MG63 (cell line): ENCODE data around the gene USP40. TPM values are rescaled to one million over a fixed set of nuclear protein-coding genes. Genes with fewer than 3 reads are reported as not detected.

Experiments used
- DNase-seq: peaks from one replicate; pipeline ENCODE4 v3.0.0-alpha.2; 2020
- H3K27me3 ChIP-seq: fragments of 250-450 bp; sonication (Bioruptor Pico); 2 replicates; pipeline ENCODE4 v1.5.1; 2020; ENCODE audit warnings: mild to moderate bottlenecking, moderate library complexity
- H3K36me3 ChIP-seq: fragments of 250-450 bp; sonication (Bioruptor Pico); 2 replicates; pipeline ENCODE4 v1.5.1; 2020; ENCODE audit warnings: mild to moderate bottlenecking, moderate library complexity
- H3K4me3 ChIP-seq: fragments of 250-450 bp; sonication (Bioruptor Pico); 2 replicates; pipeline ENCODE4 v1.5.1; 2020; ENCODE audit warnings: mild to moderate bottlenecking, moderate library complexity
- H3K9me3 ChIP-seq: fragments of 250-450 bp; sonication (Bioruptor Pico); 2 replicates; pipeline ENCODE4 v1.5.1; 2020; ENCODE audit warnings: mild to moderate bottlenecking, moderate library complexity
- total RNA-seq: library from RNA; depleted of rRNA; stranded (reverse); fragments of >200 nt; shearing (Covaris generic); gene quantifications from 2 replicates; pipeline ENCODE4 v1.2.3, GENCODE V29; 2014; ENCODE audit warnings: low replicate concordance

USP40 gene
- total RNA-seq, 1 experiment from 2014 or later: 23.4 TPM

DNA sequence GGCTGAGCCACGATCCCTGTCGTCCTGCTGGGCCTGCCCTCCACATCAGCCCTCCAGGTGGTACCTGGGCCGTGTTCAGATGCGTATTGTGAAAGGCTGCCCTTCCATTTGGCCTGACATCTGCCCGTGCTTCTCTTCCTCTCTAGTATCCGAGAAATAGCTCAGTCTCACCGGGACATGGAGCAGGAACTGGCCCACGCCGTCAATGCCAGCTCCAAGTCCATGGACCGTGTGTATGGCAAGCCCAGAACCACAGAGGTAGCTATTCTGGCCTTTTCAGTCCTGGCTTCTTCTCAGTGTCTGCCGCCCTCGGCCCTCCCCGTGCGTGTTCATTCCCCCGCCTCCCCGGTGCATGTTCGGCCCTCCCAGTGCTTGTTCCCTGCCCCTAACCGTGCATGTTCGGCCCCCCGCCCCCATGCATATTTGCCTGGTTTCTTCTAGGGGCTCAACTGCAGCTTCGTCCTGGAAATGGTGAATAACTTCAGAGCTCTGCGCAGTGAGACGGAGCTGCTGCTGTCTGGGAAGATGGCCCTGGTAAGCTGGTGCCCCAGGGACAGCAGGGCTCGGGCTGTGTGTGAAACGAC is 104.3 kb downstream of the USP40 start:
- peaks cover 15% of the 10 kb centered on the region for H3K36me3 ChIP-seq
- no peak overlapping the region for H3K4me3 ChIP-seq
- no peak for DNase-seq
- no peaks in the 10 kb centered on the region for H3K27me3 ChIP-seq
- no peaks in the 10 kb centered on the region for H3K9me3 ChIP-seq

DNA sequence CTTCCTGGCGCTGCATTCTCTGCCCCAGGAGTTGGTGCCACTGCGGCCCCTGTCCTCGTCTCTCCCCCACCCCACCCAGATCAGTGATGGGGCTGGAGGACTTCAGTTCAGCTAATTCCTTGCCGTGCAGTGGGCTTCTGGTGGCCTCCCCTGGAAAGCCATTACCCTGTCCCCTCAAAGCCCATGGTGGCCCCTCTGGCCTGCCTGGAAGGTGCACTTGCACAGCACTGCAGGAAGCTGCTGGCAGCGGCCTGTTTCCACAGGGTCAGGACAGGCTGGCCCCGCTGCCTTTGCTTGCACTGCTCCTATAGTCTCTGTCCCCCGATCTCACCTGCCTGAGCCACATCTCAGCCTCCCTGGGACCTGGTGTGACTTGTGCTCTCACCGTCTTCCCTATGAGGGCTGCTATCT is 105.1 kb downstream of the USP40 start:
- DNase-seq: no peak
- Histone ChIP-seq H3K4me3 (no peak overlapping the region), H3K27me3 (no peaks in the 10 kb centered on the region), H3K9me3 (no peaks in the 10 kb centered on the region), H3K36me3 (peaks cover 20% of the 10 kb centered on the region)

DNA sequence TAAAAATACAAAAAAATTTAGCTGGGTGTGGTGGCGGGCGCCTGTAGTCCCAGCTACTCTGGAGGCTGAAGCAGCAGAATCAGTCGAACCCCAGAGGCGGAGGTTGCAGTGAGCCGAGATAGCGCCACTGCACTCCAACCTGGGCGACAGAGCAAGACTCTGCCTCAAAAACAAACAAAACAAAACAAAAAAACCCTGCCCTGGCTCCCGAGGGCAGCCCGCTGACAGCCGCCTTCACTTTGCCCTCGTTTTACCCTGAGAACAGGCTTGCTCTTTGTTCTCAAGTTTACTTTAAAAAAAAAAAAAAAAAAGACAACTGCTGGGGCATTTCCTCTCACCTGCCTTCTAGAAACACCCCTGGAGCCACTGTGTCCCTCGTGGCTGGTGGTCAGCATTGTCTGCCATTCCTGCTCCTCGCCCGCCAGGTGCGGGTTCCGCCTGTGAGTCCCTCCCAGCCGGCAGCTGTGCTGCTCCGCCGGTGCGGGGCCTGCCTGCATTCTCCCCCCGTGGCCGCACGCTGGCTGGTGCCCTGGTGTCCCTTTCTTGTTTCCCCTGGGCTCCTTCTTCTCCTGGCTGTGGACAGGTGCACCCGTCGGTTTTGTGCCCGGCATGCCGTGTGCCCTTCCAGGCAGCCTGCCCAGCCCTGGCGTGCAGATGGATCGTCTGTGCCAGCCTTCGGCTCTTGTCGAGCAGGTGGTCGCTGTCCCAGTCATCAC is 105.7 kb downstream of the USP40 start:
- Histone ChIP-seq H3K36me3 (peaks cover 15% of the 10 kb centered on the region), H3K4me3 (no peak overlapping the region), H3K9me3 (no peaks in the 10 kb centered on the region), H3K27me3 (no peaks in the 10 kb centered on the region)
- DNase-seq: no peak

DNA sequence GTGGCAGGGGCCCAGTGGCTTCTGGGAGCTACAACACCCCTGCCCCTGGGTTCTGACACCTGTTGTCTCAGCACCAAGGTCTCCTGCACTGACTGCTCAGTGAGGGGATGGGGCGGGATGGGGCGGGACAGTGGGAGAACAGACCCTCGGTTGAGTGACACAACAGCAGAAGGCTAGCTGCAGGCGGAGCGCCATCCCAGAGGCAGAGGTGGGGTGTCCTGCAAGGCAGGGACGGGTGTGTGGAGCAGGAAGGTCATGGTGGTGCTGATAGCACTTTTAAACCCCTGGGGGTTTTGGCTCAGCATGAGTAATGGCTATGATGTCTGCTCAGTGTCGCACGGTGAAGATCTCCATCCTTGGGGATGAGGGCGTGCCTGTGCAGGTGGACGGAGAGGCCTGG is 107.2 kb downstream of the USP40 start:
- DNase-seq: no peak
- Histone ChIP-seq H3K9me3 (no peaks in the 10 kb centered on the region), H3K4me3 (no peak overlapping the region), H3K36me3 (peaks cover 12% of the 10 kb centered on the region), H3K27me3 (no peaks in the 10 kb centered on the region)

DNA sequence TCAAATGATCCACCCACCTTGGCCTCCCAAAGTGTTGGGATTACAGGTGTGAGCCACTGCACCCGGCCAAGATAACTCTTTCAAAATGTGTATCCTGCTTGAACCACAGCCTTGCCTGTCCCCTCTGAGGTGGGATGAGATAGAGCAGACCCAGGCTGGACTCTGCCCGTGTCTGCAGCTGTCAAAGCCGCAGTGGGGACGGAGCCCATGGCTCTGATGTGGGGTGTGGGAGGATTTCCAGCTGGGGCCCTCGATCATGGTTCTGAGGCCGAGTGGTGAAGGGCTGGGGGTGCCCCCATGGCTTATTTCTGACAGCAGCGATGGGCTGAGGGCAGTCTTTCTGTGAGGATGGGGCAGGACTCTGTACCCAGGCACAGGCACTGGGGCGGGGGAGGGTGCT is 107.8 kb downstream of the USP40 start:
- H3K36me3 ChIP-seq: peaks cover 12% of the 10 kb centered on the region
- no peak for DNase-seq
- no peaks in the 10 kb centered on the region for H3K9me3 ChIP-seq
- no peaks in the 10 kb centered on the region for H3K27me3 ChIP-seq
- no peak overlapping the region for H3K4me3 ChIP-seq

DNA sequence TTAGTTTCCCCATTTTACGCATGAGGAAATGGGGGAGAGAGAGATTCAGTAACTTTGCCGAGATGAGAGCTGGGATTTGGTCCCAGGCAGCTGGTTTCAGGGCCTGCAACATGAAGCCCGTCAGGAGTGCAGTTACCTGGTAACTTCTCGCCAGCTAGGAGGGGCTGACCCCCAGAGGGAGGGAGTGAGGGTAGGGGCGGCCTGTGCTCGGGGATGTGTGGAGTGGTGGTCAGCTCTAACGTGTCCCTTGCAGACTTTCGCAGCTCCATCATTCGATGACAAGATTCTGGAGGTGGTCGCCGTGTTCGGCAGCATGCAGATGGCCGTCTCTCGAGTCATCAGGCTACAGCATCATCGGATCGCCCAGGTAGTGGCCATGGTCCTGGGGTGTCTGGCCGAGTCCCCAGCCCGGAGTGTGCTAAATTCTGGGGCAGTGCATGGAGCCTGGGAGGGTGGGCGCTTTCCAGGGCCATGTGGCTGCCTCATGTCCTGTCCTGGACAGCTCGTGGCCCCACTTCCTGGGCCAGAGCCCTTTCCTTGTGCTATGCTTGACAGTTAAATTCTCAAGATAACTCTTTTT is 108.5 kb downstream of the USP40 start:
- peaks cover 12% of the 10 kb centered on the region for H3K36me3 ChIP-seq
- no peaks in the 10 kb centered on the region for H3K9me3 ChIP-seq
- no peak for DNase-seq
- H3K27me3 ChIP-seq: no peaks in the 10 kb centered on the region
- H3K4me3 ChIP-seq: no peak overlapping the region

DNA sequence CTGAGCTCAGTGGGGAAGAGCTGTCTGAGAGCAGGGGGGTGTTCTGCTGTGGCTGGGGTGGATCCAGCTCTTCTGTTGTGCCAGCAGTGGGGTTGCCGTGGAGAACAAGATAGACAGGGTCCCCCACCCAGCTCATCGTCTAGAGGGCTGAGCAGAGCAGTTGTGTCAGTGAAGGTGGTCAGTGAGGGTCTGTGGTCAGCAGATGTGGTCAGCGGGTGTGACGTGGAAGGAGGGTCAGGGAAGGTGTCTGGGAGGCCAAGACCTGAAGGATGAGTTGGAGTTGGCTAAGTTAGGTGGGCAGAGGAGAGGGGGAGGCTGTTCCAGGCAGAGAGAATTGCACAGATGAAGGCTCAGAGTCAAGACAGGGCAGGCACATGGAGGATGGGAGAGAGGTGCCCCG is 109.2 kb downstream of the USP40 start:
- H3K36me3 ChIP-seq: peaks cover 17% of the 10 kb centered on the region

DNA sequence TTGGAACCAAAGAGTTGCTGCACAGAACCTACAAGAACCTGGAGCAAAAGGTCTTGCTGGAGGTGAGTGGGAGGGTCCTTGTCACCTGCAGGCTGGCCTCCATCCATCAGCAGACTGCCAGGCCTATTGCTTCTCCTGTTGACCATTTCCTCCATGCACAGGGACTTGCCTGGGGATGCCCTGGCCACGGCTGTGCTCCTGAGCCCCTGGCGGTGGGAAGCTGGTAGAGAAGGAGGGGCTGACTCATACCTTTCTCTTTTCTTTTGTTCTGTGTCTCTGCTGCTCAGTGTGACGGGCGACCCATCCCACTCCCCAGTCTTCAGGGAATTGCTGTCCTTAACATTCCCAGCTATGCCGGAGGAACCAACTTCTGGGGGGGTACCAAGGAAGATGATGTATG is 109.6 kb downstream of the USP40 start:
- no peak overlapping the region for H3K4me3 ChIP-seq
- peaks cover 19% of the 10 kb centered on the region for H3K36me3 ChIP-seq
- no peak for DNase-seq
- H3K9me3 ChIP-seq: no peaks in the 10 kb centered on the region
- no peaks in the 10 kb centered on the region for H3K27me3 ChIP-seq

More for the DNA sequence above, 109.2 kb downstream of the USP40 start:
- Histone ChIP-seq H3K9me3 (no peaks in the 10 kb centered on the region), H3K27me3 (no peaks in the 10 kb centered on the region), H3K4me3 (no peak overlapping the region)
- no peak for DNase-seq

DNA sequence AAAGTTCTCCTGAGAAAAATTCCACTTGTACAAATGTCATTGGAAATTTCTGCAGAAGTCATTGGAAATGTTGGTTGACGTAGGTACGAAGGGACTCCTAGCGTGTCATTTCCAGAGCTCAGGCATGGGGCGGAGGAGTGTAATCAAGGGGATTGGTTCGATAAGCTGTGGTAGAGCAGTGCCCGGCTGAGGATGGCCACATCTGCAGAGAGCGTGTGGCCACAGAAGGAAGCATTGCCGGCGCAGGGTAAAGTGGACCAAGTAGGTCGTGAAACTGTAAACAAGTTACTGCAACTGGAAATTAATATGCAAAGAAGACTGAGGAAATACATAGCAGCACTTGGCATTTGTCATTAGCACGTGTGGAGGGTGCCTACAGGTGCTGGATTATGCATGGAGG is 110.5 kb downstream of the USP40 start:
- no peak overlapping the region for H3K4me3 ChIP-seq
- no peaks in the 10 kb centered on the region for H3K9me3 ChIP-seq
- no peaks in the 10 kb centered on the region for H3K27me3 ChIP-seq
- DNase-seq: no peak
- H3K36me3 ChIP-seq: peaks cover 22% of the 10 kb centered on the region

DNA sequence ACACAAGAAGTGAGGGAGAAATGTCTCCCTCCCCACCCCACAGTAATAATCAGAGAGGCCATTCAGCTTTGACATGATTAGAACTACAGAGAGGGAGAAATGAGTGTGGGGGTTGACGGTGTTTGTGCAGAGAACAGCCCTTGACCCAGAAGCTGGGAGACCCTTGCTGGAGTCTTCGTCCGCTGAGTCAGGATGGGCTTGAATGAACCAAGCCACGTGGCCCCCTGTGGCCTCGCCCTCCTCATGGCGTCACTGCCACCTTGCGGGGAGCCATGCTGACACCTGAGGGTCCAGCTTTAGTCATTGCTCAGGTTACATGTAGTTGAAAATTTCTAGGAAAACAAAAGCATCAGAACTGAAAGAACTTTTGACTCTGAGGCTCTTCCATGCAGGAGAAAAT is 111.1 kb downstream of the USP40 start:
- H3K36me3 ChIP-seq: peaks cover 24% of the 10 kb centered on the region

DNA sequence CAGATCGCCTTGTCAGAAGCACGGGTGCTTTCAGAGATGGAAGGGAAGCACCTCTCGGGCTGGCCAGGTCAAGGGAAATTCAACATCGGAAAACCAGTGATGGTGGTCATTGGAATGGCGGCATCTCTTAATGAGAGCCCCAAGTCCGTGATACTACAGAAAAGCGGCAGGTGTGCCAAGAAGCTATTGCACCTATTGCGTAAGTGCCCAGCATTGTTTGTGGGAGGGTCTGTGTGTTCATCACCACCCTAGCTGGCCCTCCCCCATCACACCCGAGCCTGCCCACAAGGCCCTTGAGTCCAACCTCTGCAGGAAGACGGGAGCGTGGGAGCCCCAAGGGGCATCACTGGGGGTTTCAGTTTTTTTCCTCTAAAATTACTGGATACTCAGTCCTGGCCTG is 111.6 kb downstream of the USP40 start:
- no peaks in the 10 kb centered on the region for H3K27me3 ChIP-seq
- H3K36me3 ChIP-seq: peaks cover 24% of the 10 kb centered on the region
- H3K4me3 ChIP-seq: no peak overlapping the region
- no peak for DNase-seq
- no peaks in the 10 kb centered on the region for H3K9me3 ChIP-seq

More for the DNA sequence above, 111.1 kb downstream of the USP40 start:
- Histone ChIP-seq H3K9me3 (no peaks in the 10 kb centered on the region), H3K27me3 (no peaks in the 10 kb centered on the region), H3K4me3 (no peak overlapping the region)
- DNase-seq: no peak

DNA sequence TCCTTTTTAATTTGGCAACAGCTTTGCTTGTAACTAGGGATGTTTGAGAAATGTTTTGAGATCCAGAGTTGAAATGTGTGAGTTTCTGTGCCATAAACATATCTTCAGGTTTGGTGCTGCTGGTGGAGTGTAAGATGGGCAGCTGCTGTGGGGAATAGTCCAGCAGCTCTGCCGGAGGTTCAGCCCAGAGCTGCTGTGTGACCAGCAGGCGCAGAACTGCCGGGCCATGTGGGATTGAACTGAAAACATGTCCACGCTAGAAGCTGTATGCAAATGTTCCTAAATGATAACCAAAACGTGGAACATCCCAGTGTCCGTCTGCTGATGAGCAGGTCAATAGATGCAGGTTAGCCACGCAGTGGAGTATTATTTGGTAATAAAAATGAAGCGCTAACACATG is 112.7 kb downstream of the USP40 start:
- DNase-seq: no peak
- H3K27me3 ChIP-seq: no peaks in the 10 kb centered on the region
- no peaks in the 10 kb centered on the region for H3K9me3 ChIP-seq
- H3K36me3 ChIP-seq: peaks cover 28% of the 10 kb centered on the region
- H3K4me3 ChIP-seq: no peak overlapping the region

DNA sequence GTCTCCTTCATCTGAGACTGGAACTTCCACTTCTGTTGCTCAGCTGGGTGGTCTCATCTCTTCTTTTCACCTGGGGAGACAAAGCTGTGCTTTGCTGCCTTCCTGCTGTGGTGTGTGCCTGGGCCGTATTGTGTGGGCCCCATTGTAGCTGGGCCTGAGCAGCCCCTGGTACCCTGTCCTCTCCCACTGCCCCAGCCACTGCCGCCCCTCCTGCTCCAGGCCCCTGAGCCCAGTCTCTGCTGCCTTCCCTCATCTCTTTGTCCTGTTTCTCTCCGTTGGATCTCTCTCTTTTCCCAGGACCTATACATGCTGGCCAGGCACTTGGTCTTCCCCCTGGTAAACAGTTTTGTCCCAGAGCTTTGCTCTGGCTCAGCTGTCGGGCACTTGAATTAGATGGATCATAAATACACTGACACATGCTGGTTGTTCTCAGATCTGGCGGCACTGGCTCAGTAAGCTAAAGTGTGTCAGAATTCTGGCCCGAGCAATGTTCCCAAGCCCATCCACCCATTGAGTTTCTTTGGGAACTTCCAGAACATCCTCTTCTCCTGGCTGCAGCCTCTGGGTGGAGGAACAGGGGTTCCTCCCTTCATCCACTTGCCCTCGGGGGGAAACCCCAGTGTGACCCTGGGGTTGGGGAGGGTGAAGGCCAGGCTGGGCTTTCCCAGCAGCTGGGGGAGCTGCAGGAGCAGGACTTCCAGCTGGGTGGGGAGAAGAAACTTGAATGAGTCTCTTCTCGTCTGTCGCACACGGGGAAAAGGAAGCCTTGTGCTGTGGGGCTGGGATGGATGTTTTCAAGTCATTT is 113.3 kb downstream of the USP40 start:
- Histone ChIP-seq H3K27me3 (no peaks in the 10 kb centered on the region), H3K36me3 (peaks cover 30% of the 10 kb centered on the region)

DNA sequence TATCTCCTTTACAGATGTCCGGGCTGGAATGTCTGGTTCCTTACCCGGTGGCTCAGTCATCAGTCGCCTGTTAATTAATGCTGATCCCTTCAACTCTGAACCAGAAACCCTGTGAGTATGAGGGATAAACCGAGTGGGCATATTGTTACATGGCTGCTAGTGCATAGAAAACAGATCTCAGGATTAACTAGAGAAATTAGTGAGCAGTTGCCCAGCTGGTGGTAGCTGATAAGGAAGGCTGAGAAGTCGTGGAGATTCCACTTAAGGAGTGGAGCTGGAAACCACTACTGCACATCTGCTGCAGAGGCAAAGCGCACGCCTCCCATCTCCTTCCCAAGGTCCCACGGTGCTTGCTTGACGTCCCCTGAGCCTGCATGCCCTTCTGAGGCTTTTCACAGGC is 114.6 kb downstream of the USP40 start:
- Histone ChIP-seq H3K9me3 (no peaks in the 10 kb centered on the region), H3K27me3 (no peaks in the 10 kb centered on the region), H3K36me3 (peaks cover 29% of the 10 kb centered on the region), H3K4me3 (no peak overlapping the region)
- no peak for DNase-seq

More for the DNA sequence above, 113.3 kb downstream of the USP40 start:
- Histone ChIP-seq H3K4me3 (no peak overlapping the region), H3K9me3 (no peaks in the 10 kb centered on the region)
- DNase-seq: no peak

DNA sequence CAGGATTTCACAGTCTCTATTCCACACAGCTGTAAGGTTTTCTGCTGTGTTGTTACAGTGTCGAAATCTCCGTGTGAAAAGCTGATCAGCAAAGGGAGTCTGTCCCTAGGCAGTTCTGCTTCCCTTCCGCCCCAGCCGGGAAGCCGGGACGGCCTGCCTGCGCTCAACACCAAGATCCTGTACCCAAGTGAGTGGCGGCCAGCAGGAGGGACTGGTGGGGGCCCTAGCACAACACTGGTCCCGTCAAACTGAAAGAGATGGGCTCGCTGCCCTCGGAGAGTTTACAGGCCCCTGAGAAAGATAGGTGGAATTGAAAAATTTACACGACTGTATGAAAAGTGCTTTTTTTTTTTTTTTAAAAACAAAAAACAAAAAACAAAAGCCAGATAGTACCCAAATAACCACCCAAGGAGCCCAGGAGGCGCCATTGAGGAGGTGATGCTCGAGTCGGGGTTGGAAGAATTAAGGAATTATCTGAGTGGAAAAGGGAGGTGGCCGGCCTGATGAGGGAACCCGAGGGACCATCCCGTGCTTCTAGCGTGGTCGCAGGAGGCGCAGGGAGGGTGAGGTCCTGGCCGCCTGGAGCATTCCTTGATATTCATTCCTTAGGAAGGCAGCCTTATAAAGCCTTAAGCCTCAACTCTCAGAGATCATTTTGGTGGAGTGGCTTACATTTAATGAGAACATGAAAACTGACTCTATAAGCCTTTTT is 115.6 kb downstream of the USP40 start:
- no peak for DNase-seq

DNA sequence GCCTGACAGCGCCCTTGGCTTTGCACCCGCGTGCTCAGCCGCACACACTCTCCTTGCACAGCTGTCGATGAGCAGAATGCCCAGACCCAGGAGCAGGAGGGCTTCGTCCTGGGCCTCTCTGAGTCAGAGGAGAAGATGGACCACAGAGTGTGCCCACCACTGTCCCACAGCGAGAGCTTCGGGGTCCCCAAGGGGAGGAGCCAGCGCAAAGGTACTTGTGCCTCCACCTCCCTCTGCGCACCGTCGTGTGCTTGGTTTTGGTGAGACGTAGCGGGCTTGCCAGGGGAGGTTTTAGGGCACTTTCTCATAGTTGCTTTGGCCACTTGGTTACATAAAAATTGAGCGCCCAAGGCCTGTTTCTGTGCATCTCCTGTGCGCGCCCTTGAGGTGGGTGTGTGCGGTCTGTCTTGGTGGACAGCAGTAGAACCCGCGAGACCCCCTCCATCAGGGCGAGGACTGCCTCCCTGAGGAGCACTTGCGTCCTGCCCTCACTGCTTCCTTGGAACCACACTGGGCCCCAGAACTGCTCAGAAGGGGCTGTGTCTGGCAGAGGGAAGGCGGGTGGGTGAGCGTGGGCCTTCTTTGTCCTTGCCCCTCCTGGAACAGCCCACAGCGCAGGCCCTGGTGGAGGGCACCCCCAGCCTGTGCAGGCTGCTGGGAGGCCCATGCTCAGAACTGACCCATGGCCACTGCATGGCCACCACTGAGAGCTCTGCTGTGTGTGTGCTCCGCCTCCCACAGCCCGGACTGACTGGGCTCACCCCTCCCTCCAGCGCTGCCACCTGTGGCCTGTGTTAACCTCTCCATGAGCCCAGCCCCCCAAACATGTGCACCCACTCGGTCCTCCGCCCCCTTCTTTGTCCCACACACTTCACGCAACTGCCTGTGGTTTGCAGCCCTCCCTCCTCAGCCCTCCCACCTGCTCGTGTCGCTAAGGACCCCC is 116.4 kb downstream of the USP40 start:
- H3K36me3 ChIP-seq: peaks cover 32% of the 10 kb centered on the region
- no peaks in the 10 kb centered on the region for H3K27me3 ChIP-seq
- DNase-seq: no peak
- H3K9me3 ChIP-seq: no peaks in the 10 kb centered on the region
- H3K4me3 ChIP-seq: no peak overlapping the region

More for the DNA sequence above, 115.6 kb downstream of the USP40 start:
- H3K36me3 ChIP-seq: peaks cover 32% of the 10 kb centered on the region
- H3K9me3 ChIP-seq: no peaks in the 10 kb centered on the region
- no peak overlapping the region for H3K4me3 ChIP-seq
- no peaks in the 10 kb centered on the region for H3K27me3 ChIP-seq
